KMS-11 (cell line): ENCODE measurements around the gene HNF1A.

Experiments used
- H2AFZ ChIP-seq: fragments of 200-600 bp; sonication (generic); 2 replicates; pipeline ENCODE4 v1.6.1; 2016; ENCODE audit warnings: antibody characterized with exemption, mixed run types, low read depth
- H3K27ac ChIP-seq: fragments of 200-600 bp; sonication (generic); 2 replicates; pipeline ENCODE4 v1.6.1; 2016; ENCODE audit warnings: mild to moderate bottlenecking, mixed run types
- H3K27me3 ChIP-seq: fragments of 200-600 bp; sonication (generic); 2 replicates; pipeline ENCODE4 v1.6.1; 2017; ENCODE audit warnings: mild to moderate bottlenecking, low read depth, mixed run types, moderate library complexity; ENCODE audit not compliant: insufficient read depth
- H3K36me3 ChIP-seq: fragments of 200-600 bp; sonication (generic); 2 replicates; pipeline ENCODE4 v1.6.1; 2017; ENCODE audit warnings: mild to moderate bottlenecking, mixed run types; ENCODE audit not compliant: insufficient read depth
- H3K4me1 ChIP-seq: fragments of 200-600 bp; sonication (generic); 2 replicates; pipeline ENCODE4 v1.6.1; 2016; ENCODE audit warnings: mild to moderate bottlenecking, low read depth, mixed run types; ENCODE audit not compliant: poor library complexity, severe bottlenecking
- H3K4me2 ChIP-seq: fragments of 200-600 bp; sonication (generic); 2 replicates; pipeline ENCODE4 v1.7.0; 2016; ENCODE audit warnings: mild to moderate bottlenecking, mixed run types
- H3K4me3 ChIP-seq: fragments of 200-600 bp; sonication (generic); IDR thresholded peaks from 2 replicates; pipeline ENCODE4 v1.6.1; 2017; ENCODE audit warnings: low read depth, low read length, mixed read lengths; ENCODE audit not compliant: insufficient read depth
- H3K79me2 ChIP-seq: fragments of 200-600 bp; sonication (generic); 2 replicates; pipeline ENCODE4 v1.6.1; 2016; ENCODE audit warnings: low read depth, mixed run types; ENCODE audit not compliant: insufficient read depth
- H3K9ac ChIP-seq: fragments of 200-600 bp; sonication (generic); 2 replicates; pipeline ENCODE4 v1.6.1; 2016; ENCODE audit warnings: mild to moderate bottlenecking, mixed run types
- H4K20me1 ChIP-seq: fragments of 200-600 bp; sonication (generic); 2 replicates; pipeline ENCODE4 v1.6.1; 2016; ENCODE audit warnings: mild to moderate bottlenecking, mixed run types; ENCODE audit not compliant: insufficient read depth
- CTCF ChIP-seq: fragments of 200-600 bp; sonication (generic); conservative IDR thresholded peaks from 2 replicates; pipeline ENCODE4 v1.6.1; 2017; ENCODE audit warnings: low read depth, mild to moderate bottlenecking, antibody characterized with exemption, low read length, moderate library complexity, mixed read lengths

Gene HNF1A

GRCh38 chr12:120955232-120955631 lies 23.1 kb upstream of the HNF1A start:
- H3K4me2 ChIP-seq = no peak overlapping the region
- no peaks in the 10 kb centered on the region for H4K20me1 ChIP-seq
- no peak overlapping the region for H3K4me3 ChIP-seq
- no peak overlapping the region for H2AFZ ChIP-seq
- TF ChIP-seq CTCF = no peak
- H3K27me3 ChIP-seq = no peaks in the 10 kb centered on the region
- H3K4me1 ChIP-seq = no peaks in the 10 kb centered on the region
- no peaks in the 10 kb centered on the region for H3K79me2 ChIP-seq
- H3K9ac ChIP-seq = no peak overlapping the region
- no peak overlapping the region for H3K27ac ChIP-seq
- H3K36me3 ChIP-seq = no peaks in the 10 kb centered on the region

GRCh38 chr12:120956579-120957300 lies 21.6 kb upstream of the HNF1A start:
- no peak overlapping the region for H2AFZ ChIP-seq
- H3K79me2 ChIP-seq = no peaks in the 10 kb centered on the region
- no peaks in the 10 kb centered on the region for H3K27me3 ChIP-seq
- no peak for TF ChIP-seq CTCF
- H3K27ac ChIP-seq = no peak overlapping the region
- H3K36me3 ChIP-seq = no peaks in the 10 kb centered on the region
- H3K4me1 ChIP-seq = no peaks in the 10 kb centered on the region
- H3K4me3 ChIP-seq = no peak overlapping the region
- no peak overlapping the region for H3K9ac ChIP-seq
- H3K4me2 ChIP-seq = no peak overlapping the region
- H4K20me1 ChIP-seq = no peaks in the 10 kb centered on the region

- Histone ChIP-seq H3K79me2 (no peaks in the 10 kb centered on the region), H3K4me3 (no peak overlapping the region), H2AFZ (no peak overlapping the region), H4K20me1 (no peaks in the 10 kb centered on the region), H3K4me1 (no peaks in the 10 kb centered on the region), H3K4me2 (no peak overlapping the region), H3K36me3 (no peaks in the 10 kb centered on the region), H3K27ac (no peak overlapping the region), H3K9ac (no peak overlapping the region), H3K27me3 (no peaks in the 10 kb centered on the region)
- TF ChIP-seq CTCF = no peak
These were observed 19.0 kb upstream of the HNF1A start for GRCh38 chr12:120959111-120959878.

GRCh38 chr12:120960657-120961056 lies 17.7 kb upstream of the HNF1A start:
- no peaks in the 10 kb centered on the region for H3K36me3 ChIP-seq
- H3K27me3 ChIP-seq = no peaks in the 10 kb centered on the region
- no peak for TF ChIP-seq CTCF
- H3K4me2 ChIP-seq = no peak overlapping the region
- H3K4me3 ChIP-seq = no peak overlapping the region
- no peak overlapping the region for H3K9ac ChIP-seq
- no peak overlapping the region for H3K27ac ChIP-seq
- H3K79me2 ChIP-seq = no peaks in the 10 kb centered on the region
- H2AFZ ChIP-seq = no peak overlapping the region
- no peaks in the 10 kb centered on the region for H3K4me1 ChIP-seq
- H4K20me1 ChIP-seq = no peaks in the 10 kb centered on the region
